IPS-NIHi11 (cell line): ENCODE results near the gene EIF4EBP2.

Experiments
- DNase-seq: peaks from one replicate; pipeline ENCODE4 v3.0.0; 2012; ENCODE audit warnings: mixed read lengths, low spot score

The EIF4EBP2 gene

GRCh38 chr10:70461397-70462348 lies 57.7 kb downstream of the EIF4EBP2 start:
- peak; percentile 74 for DNase-seq

GRCh38 chr10:70462349-70462984 lies 58.5 kb downstream of the EIF4EBP2 start:
- no peak for DNase-seq

- no peak for DNase-seq
Measured at GRCh38 chr10:70465278-70465677, 61.3 kb downstream of the EIF4EBP2 start.

- DNase-seq, result no peak
Measured at GRCh38 chr10:70465832-70466231, 61.9 kb downstream of the EIF4EBP2 start.

- DNase-seq, result peak; percentile 5
Measured at GRCh38 chr10:70466951-70467350, 63.0 kb downstream of the EIF4EBP2 start.

- DNase-seq, result peak; percentile 7
Measured at GRCh38 chr10:70472799-70473454, 69.0 kb downstream of the EIF4EBP2 start.

GRCh38 chr10:70474780-70475179 lies 70.8 kb downstream of the EIF4EBP2 start:
- no peak for DNase-seq

- DNase-seq, result no peak
Measured at GRCh38 chr10:70475661-70476060, 71.7 kb downstream of the EIF4EBP2 start.

- DNase-seq, result no peak
Measured at GRCh38 chr10:70476249-70477035, 72.5 kb downstream of the EIF4EBP2 start.

- peak; percentile 30 for DNase-seq
Measured at GRCh38 chr10:70477661-70478162, 73.8 kb downstream of the EIF4EBP2 start.
